Measurements from ENCODE around the gene FGFR1OP2. TPM values are rescaled to one million over a fixed set of nuclear protein-coding genes. Genes with fewer than 3 reads are reported as not detected.

FGFR1OP2 gene
- total RNA-seq, 1 donor from 2014 or later, result 77.0 TPM

GRCh38 chr12:27008081-27008480 is 69.8 kb downstream of the FGFR1OP2 start:
- Mint-ChIP-seq H3K4me3 (ENCODE audit: low read depth) (no peak overlapping the region), H3K9me3 (ENCODE audit: low read depth) (no peaks in the 10 kb centered on the region), H3K27ac (no peak overlapping the region), H3K27me3 (no peaks in the 10 kb centered on the region), H3K36me3 (ENCODE audit: insufficient read depth) (peaks cover 4% of the 10 kb centered on the region), H3K4me1 (ENCODE audit: low read depth) (peaks cover 37% of the 10 kb centered on the region)
- TF ChIP-seq, protein P1, sequence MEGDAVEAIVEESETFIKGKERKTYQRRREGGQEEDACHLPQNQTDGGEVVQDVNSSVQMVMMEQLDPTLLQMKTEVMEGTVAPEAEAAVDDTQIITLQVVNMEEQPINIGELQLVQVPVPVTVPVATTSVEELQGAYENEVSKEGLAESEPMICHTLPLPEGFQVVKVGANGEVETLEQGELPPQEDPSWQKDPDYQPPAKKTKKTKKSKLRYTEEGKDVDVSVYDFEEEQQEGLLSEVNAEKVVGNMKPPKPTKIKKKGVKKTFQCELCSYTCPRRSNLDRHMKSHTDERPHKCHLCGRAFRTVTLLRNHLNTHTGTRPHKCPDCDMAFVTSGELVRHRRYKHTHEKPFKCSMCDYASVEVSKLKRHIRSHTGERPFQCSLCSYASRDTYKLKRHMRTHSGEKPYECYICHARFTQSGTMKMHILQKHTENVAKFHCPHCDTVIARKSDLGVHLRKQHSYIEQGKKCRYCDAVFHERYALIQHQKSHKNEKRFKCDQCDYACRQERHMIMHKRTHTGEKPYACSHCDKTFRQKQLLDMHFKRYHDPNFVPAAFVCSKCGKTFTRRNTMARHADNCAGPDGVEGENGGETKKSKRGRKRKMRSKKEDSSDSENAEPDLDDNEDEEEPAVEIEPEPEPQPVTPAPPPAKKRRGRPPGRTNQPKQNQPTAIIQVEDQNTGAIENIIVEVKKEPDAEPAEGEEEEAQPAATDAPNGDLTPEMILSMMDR (IDR thresholded peaks at IDR 0.05; ENCODE audit: unreplicated experiment), result no peak
- DNase-seq (ENCODE audit: low spot score, unreplicated experiment), result no peak

GRCh38 chr12:27009881-27010301 is 71.6 kb downstream of the FGFR1OP2 start:
- TF ChIP-seq, protein P1 (IDR thresholded peaks at IDR 0.05; ENCODE audit: unreplicated experiment), result no peak
- Mint-ChIP-seq H3K27ac (no peak overlapping the region), H3K27me3 (no peaks in the 10 kb centered on the region), H3K36me3 (ENCODE audit: insufficient read depth) (peaks cover 4% of the 10 kb centered on the region), H3K4me1 (ENCODE audit: low read depth) (peaks cover 41% of the 10 kb centered on the region), H3K9me3 (ENCODE audit: low read depth) (no peaks in the 10 kb centered on the region), H3K4me3 (ENCODE audit: low read depth) (no peak overlapping the region)
- no peak for DNase-seq (ENCODE audit: low spot score, unreplicated experiment)

DNA sequence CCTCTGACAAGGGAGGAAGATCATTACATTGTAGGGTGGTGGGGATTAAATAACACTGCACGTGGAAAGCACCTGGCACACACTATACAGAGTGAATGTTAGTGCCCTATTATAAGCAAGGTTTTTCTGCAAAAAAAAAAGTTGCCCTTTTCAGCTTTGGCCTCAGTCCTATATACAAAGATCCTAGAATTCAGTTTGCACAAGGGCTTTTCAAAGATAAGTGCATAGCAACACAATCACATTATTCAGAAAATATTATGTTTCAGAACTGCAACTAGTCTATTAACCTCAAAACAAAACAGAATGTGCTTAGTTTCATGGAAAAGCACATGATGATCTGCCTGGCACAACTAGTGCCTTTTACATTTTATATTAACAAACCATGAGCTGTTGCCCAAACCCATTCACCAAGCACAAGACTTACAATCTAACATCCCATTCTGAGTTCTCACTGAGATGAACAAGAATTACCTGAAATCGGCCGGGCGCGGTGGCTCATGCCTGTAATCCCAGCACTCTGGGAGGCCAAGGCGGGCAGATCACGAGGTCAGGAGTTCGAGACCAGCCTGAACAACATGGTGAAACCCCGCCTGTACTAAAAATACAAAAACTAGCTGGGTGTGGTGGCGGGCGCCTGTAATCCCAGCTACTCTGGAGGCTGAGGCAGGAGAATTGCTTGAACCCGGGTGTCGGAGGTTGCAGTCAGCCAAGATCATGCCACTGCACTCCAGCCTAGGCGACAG is 74.1 kb downstream of the FGFR1OP2 start:
- peaks cover 47% of the 10 kb centered on the region for H3K4me1 Mint-ChIP-seq (ENCODE audit: low read depth)
- DNase-seq (ENCODE audit: low spot score, unreplicated experiment), result no peak

GRCh38 chr12:27012982-27013255 is 74.6 kb downstream of the FGFR1OP2 start:
- H3K36me3 Mint-ChIP-seq (ENCODE audit: insufficient read depth), result peaks cover 4% of the 10 kb centered on the region
- H3K9me3 Mint-ChIP-seq (ENCODE audit: low read depth), result no peaks in the 10 kb centered on the region
- H3K4me1 Mint-ChIP-seq (ENCODE audit: low read depth), result peaks cover 49% of the 10 kb centered on the region
- TF ChIP-seq, protein P1 (IDR thresholded peaks at IDR 0.05; ENCODE audit: unreplicated experiment), result no peak
- no peak for DNase-seq (ENCODE audit: low spot score, unreplicated experiment)
- H3K27ac Mint-ChIP-seq, result no peak overlapping the region
- no peaks in the 10 kb centered on the region for H3K27me3 Mint-ChIP-seq
- H3K4me3 Mint-ChIP-seq (ENCODE audit: low read depth), result peak overlapping the region; percentile 96

More for the DNA sequence above, 74.1 kb downstream of the FGFR1OP2 start:
- Mint-ChIP-seq H3K9me3 (ENCODE audit: low read depth) (no peaks in the 10 kb centered on the region), H3K27me3 (no peaks in the 10 kb centered on the region), H3K4me3 (ENCODE audit: low read depth) (peak overlapping the region; percentile 57), H3K27ac (no peak overlapping the region), H3K36me3 (ENCODE audit: insufficient read depth) (peaks cover 4% of the 10 kb centered on the region)
- TF ChIP-seq, protein P1 (IDR thresholded peaks at IDR 0.05; ENCODE audit: unreplicated experiment), result no peak

DNA sequence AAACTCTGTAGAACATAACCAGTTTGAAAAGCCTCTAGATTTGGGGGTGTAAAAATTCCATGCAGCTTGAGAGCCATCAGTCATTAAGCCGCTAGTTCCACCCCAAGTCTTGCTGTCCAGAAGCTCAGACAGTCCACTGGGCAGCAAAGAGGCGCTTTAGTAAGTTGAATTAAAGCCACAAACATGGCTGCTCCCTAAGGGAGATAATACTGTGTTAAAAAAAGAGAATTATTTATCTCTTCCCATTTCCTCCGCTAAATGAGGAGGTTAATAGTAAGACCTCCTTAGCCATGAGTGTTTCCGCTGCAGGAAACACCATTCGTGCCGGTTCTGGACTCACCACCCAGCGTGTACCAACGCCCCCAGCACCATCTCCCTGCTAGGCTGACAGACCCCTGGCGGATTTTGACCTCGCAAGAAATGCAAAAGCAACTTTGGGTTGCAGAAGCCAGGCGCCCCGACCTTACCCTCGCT is 75.4 kb downstream of the FGFR1OP2 start:
- TF ChIP-seq, protein P1 (IDR thresholded peaks at IDR 0.05; ENCODE audit: unreplicated experiment), result no peak
- peak overlapping the region; percentile 93 for H3K27ac Mint-ChIP-seq
- no peaks in the 10 kb centered on the region for H3K9me3 Mint-ChIP-seq (ENCODE audit: low read depth)
- no peaks in the 10 kb centered on the region for H3K27me3 Mint-ChIP-seq
- peaks cover 45% of the 10 kb centered on the region for H3K4me1 Mint-ChIP-seq (ENCODE audit: low read depth)
- DNase-seq (ENCODE audit: low spot score, unreplicated experiment), result no peak
- peaks cover 4% of the 10 kb centered on the region for H3K36me3 Mint-ChIP-seq (ENCODE audit: insufficient read depth)
- H3K4me3 Mint-ChIP-seq (ENCODE audit: low read depth), result peak overlapping the region; percentile 96
